Measurements from ENCODE around the gene CBS.
"Not testable (repeated sequence)": the region's sequence is repeated elsewhere in the genome, so short reads cannot be mapped to it uniquely, and the experiment has no call there.

GRCh38 chr21:43072742-43073141 is 2.9 kb downstream of the CBS start:
- not testable (repeated sequence) for TF ChIP-seq CTCF, POLR2A (IDR thresholded peaks at IDR 0.05)

Data from lower leg skin (tissue), 3 donors.